GM19397 (cell line): Measurements from ENCODE around the gene HAUS7.

Source experiments
- ATAC-seq: cut with Tn5 transposase; IDR thresholded peaks from one replicate; pipeline ENCODE4 v1.9.1; 2021; ENCODE audit warnings: mild to moderate bottlenecking, moderate library complexity; ENCODE audit not compliant: unreplicated experiment

The HAUS7 gene

GRCh38 chrX:153477901-153478300 lies 7.5 kb upstream of the HAUS7 start:
- ATAC-seq, result no peak

GRCh38 chrX:153477364-153477857 lies 7.0 kb upstream of the HAUS7 start:
- no peak for ATAC-seq

GRCh38 chrX:153476666-153477363 lies 6.4 kb upstream of the HAUS7 start:
- ATAC-seq, result no peak

- no peak for ATAC-seq
Observed at GRCh38 chrX:153475751-153476281, 5.4 kb upstream of the HAUS7 start.

- no peak for ATAC-seq
Observed at GRCh38 chrX:153475271-153475670, 4.9 kb upstream of the HAUS7 start.

- no peak for ATAC-seq
Observed at GRCh38 chrX:153474718-153475117, 4.3 kb upstream of the HAUS7 start.

- ATAC-seq, result no peak
Observed at GRCh38 chrX:153474266-153474665, 3.9 kb upstream of the HAUS7 start.

GRCh38 chrX:153473126-153473525 lies 2.8 kb upstream of the HAUS7 start:
- no peak for ATAC-seq

- no peak for ATAC-seq
Observed at GRCh38 chrX:153471663-153472280, 1.4 kb upstream of the HAUS7 start.

GRCh38 chrX:153469811-153470410 lies 465 bp downstream of the HAUS7 start:
- peak; percentile 35 for ATAC-seq

GRCh38 chrX:153468008-153468580 lies 2.3 kb downstream of the HAUS7 start:
- no peak for ATAC-seq

- no peak for ATAC-seq
Observed at GRCh38 chrX:153465691-153466380, 4.5 kb downstream of the HAUS7 start.

GRCh38 chrX:153464116-153464515 lies 6.3 kb downstream of the HAUS7 start:
- ATAC-seq, result no peak

GRCh38 chrX:153463556-153463955 lies 6.8 kb downstream of the HAUS7 start:
- ATAC-seq, result no peak

GRCh38 chrX:153463031-153463430 lies 7.3 kb downstream of the HAUS7 start:
- ATAC-seq, result no peak

- ATAC-seq, result no peak
Observed at GRCh38 chrX:153462291-153462690, 8.1 kb downstream of the HAUS7 start.

- no peak for ATAC-seq
Observed at GRCh38 chrX:153460826-153461225, 9.6 kb downstream of the HAUS7 start.

GRCh38 chrX:153459986-153460385 lies 10.4 kb downstream of the HAUS7 start:
- no peak for ATAC-seq

GRCh38 chrX:153458476-153458875 lies 11.9 kb downstream of the HAUS7 start:
- no peak for ATAC-seq

GRCh38 chrX:153457827-153458466 lies 12.4 kb downstream of the HAUS7 start:
- no peak for ATAC-seq
